Liver (tissue), 3 donors: ENCODE measurements around the gene TSPYL4.

Experiments
- EGR1 ChIP-seq, 2 donors: IDR thresholded peaks; 2 replicates each; pipeline ENCODE4 v1.6.1; 2016 to 2018; ENCODE audit warnings: antibody characterized with exemption in 2 of 2, low read depth in 2 of 2
- FOXA1 ChIP-seq: IDR thresholded peaks from 2 replicates; pipeline ENCODE4 v1.6.1; 2016; ENCODE audit warnings: antibody characterized with exemption
- JUND ChIP-seq, 2 donors: IDR thresholded peaks; 2 replicates each; pipeline ENCODE4 v1.6.1; 2016; ENCODE audit warnings: antibody characterized with exemption in 2 of 2
- SP1 ChIP-seq: IDR thresholded peaks from 2 replicates; pipeline ENCODE4 v1.6.1; 2018; ENCODE audit warnings: antibody characterized with exemption, mild to moderate bottlenecking
- YY1 ChIP-seq: IDR thresholded peaks from 2 replicates; pipeline ENCODE4 v1.6.1; 2016; ENCODE audit warnings: antibody characterized with exemption, mild to moderate bottlenecking
- TF ChIP-seq, protein P1 (sequence below): IDR thresholded peaks from 2 replicates; pipeline ENCODE4 v1.6.1; 2016; ENCODE audit warnings: antibody characterized with exemption
- TF ChIP-seq, protein P2 (sequence below): fragments of 150-350 bp; IDR thresholded peaks from 2 replicates; pipeline ENCODE4 v1.5.1; 2017; ENCODE audit warnings: improper control_type of control experiment, low read depth, low read length; ENCODE audit not compliant: missing input control
- TF ChIP-seq, protein P3 (sequence below): IDR thresholded peaks from 2 replicates; pipeline ENCODE4 v1.6.1; 2016; ENCODE audit warnings: antibody characterized with exemption
- TF ChIP-seq, protein P4 (sequence below): IDR thresholded peaks from 2 replicates; pipeline ENCODE4 v1.6.1; 2016; ENCODE audit warnings: antibody characterized with exemption, mild to moderate bottlenecking
- donor health status: healthy.
- donor health status: healthy.

DNA sequence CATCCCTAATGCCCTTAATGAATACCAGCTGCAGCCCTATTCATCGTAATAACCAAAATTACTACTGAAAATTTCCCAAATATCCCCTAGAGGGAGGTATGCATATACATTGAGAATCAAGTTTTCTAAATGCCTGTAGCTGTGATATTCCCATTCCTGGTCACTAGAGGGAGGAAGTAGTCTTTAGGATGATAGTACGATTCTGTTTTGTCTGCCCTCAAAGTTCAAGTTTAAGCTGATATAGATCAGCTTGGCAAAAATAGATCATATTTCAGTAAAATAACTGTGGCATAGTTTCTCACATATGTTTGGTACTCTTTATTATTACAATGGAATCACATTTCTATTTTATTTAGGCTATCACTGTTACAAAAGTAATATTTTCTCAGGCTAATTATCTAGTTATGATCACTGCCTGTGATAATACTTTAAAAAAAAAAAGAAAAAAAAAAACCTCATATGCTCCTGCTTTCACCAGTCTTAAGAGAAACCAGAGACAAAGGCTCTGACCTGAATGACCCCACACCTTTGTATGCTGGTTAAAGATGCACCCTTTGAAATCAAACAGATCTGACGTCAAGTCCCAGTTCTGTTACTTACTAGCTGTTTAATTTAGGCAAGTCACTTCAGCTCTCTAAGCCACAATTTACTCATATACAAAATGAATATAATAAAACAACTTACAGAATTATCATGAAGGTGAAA is 14.9 kb upstream of the TSPYL4 start:
- TF ChIP-seq, protein P1, sequence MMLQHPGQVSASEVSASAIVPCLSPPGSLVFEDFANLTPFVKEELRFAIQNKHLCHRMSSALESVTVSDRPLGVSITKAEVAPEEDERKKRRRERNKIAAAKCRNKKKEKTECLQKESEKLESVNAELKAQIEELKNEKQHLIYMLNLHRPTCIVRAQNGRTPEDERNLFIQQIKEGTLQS = no peak
- TF ChIP-seq EGR1 (IDR thresholded peaks at IDR 0.05; ENCODE audit: low read depth in 2 of 2) (no peak), SP1 (no peak), JUND (IDR thresholded peaks at IDR 0.05) (no peak), FOXA1 (no peak), YY1 (no peak)
- TF ChIP-seq, protein P2, sequence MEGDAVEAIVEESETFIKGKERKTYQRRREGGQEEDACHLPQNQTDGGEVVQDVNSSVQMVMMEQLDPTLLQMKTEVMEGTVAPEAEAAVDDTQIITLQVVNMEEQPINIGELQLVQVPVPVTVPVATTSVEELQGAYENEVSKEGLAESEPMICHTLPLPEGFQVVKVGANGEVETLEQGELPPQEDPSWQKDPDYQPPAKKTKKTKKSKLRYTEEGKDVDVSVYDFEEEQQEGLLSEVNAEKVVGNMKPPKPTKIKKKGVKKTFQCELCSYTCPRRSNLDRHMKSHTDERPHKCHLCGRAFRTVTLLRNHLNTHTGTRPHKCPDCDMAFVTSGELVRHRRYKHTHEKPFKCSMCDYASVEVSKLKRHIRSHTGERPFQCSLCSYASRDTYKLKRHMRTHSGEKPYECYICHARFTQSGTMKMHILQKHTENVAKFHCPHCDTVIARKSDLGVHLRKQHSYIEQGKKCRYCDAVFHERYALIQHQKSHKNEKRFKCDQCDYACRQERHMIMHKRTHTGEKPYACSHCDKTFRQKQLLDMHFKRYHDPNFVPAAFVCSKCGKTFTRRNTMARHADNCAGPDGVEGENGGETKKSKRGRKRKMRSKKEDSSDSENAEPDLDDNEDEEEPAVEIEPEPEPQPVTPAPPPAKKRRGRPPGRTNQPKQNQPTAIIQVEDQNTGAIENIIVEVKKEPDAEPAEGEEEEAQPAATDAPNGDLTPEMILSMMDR = peak; percentile 86
- TF ChIP-seq, protein P3, sequence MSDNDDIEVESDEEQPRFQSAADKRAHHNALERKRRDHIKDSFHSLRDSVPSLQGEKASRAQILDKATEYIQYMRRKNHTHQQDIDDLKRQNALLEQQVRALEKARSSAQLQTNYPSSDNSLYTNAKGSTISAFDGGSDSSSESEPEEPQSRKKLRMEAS = no peak
- TF ChIP-seq, protein P4, sequence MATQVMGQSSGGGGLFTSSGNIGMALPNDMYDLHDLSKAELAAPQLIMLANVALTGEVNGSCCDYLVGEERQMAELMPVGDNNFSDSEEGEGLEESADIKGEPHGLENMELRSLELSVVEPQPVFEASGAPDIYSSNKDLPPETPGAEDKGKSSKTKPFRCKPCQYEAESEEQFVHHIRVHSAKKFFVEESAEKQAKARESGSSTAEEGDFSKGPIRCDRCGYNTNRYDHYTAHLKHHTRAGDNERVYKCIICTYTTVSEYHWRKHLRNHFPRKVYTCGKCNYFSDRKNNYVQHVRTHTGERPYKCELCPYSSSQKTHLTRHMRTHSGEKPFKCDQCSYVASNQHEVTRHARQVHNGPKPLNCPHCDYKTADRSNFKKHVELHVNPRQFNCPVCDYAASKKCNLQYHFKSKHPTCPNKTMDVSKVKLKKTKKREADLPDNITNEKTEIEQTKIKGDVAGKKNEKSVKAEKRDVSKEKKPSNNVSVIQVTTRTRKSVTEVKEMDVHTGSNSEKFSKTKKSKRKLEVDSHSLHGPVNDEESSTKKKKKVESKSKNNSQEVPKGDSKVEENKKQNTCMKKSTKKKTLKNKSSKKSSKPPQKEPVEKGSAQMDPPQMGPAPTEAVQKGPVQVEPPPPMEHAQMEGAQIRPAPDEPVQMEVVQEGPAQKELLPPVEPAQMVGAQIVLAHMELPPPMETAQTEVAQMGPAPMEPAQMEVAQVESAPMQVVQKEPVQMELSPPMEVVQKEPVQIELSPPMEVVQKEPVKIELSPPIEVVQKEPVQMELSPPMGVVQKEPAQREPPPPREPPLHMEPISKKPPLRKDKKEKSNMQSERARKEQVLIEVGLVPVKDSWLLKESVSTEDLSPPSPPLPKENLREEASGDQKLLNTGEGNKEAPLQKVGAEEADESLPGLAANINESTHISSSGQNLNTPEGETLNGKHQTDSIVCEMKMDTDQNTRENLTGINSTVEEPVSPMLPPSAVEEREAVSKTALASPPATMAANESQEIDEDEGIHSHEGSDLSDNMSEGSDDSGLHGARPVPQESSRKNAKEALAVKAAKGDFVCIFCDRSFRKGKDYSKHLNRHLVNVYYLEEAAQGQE = no peak
